ENCODE data around the gene LOXL3.
A peak's percentile ranks its signal among the peaks of the same experiment; 100 is the strongest.

The LOXL3 gene

GRCh38 chr2:74482801-74483674 lies 70.7 kb downstream of the LOXL3 start, which contains the start of the genes CCDC142 and TTC31:
Gene CCDC142, minus strand, starts transcription at chr2:74482998. Its CDS starts 161 bp downstream, at chr2:74482837.
Gene TTC31, plus strand, starts transcription at chr2:74483081. Its CDS starts 15 bp downstream, at chr2:74483096.
- DNase-seq, result peak; percentile 90
